ENCODE measurements around the gene GPBP1.

The GPBP1 gene

DNA sequence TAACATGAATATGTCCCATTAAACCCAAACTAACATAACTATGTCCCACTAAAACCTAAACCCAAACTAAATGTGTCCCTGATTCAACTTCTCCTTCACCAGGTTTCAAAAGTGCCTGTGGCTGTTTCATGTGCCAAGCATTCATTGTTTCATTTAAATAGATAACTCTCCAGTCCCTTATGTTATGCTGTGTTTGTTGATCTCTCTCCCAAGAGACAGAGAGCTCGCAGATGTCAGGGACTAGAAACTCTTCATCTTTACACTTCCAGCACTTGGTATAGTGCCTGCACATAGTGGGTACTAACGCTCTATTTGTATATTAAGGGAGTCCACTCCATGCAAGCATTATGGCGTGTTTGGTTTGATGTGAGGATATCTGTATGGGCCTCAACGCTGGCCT, 118.0 kb downstream of the GPBP1 start:
- Histone ChIP-seq H3K27ac (ENCODE audit: low read depth, low read length) (no peak overlapping the region), H3K27me3 (ENCODE audit: control insufficient read depth, insufficient read depth, low read length) (no peaks in the 10 kb centered on the region), H3K4me3 (ENCODE audit: low read depth, low read length) (no peak overlapping the region), H3K9me3 (ENCODE audit: control insufficient read depth, insufficient read depth, low read depth, low read length) (no peaks in the 10 kb centered on the region), H3K4me1 (ENCODE audit: control insufficient read depth, insufficient read depth, low read length) (peaks cover 11% of the 10 kb centered on the region; the same call in 1 of the 2 replicates), H3K9ac (ENCODE audit: low read length) (no peak overlapping the region), H3K36me3 (ENCODE audit: control insufficient read depth, insufficient read depth, low read length) (no peaks in the 10 kb centered on the region)

DNA sequence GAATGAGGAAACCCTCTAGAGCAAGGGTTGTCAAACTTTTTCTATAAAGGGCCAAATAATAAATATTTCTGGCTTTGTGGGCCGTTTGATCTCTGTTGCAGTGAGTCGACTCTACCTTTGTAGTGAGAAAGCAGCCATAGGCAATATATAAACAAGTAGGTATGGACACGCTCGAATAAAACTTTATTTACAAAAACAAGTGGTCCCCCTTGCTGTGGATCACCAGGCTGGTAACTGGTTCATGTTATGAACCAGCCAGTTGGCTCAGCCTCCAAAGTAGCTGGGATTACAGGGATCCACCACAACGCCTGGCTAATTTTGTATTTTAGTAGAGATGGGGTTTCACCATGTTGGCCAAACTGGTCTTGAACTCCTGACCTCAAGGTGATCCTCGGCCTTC, 118.5 kb downstream of the GPBP1 start:
- Histone ChIP-seq H3K27ac (ENCODE audit: low read depth, low read length) (no peak overlapping the region), H3K9me3 (ENCODE audit: control insufficient read depth, insufficient read depth, low read depth, low read length) (no peaks in the 10 kb centered on the region), H3K4me1 (ENCODE audit: control insufficient read depth, insufficient read depth, low read length) (peaks cover 11% of the 10 kb centered on the region; the same call in 1 of the 2 replicates), H3K9ac (ENCODE audit: low read length) (no peak overlapping the region), H3K4me3 (ENCODE audit: low read depth, low read length) (no peak overlapping the region), H3K36me3 (ENCODE audit: control insufficient read depth, insufficient read depth, low read length) (no peaks in the 10 kb centered on the region), H3K27me3 (ENCODE audit: control insufficient read depth, insufficient read depth, low read length) (no peaks in the 10 kb centered on the region)

DNA sequence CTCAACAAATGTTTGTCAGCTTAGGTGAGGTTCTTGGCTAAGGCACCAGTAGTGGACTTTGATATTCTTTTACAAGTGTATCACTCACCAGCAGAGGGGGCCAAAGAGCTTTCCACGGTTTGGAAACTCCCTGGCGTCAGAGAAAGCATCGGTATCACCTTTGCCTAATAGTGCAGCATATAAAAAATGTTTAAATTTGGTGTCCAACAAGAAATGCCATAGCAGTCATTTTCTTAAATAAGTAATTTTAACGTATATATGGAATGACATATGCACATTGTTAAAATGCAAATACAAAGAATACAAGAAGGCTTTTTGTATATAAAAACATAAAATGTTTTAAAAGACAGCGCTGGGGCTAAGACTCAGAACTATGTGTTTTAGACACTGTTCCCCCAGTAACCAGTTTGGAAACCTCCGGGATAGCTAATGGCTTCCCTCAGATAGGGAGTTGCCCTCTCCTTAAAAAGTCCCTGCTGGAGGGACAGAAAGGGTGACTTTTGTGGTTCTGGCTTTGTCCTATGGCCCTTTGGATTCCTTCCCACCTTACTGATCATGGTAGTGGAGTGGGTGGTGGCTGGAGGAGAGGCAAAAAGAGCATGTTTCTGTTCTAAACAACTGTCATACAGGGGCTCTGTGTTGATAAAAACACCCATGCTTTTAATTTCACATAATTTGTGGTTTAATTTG, 124.6 kb downstream of the GPBP1 start:
- H3K9ac ChIP-seq (ENCODE audit: low read length): no peak overlapping the region

DNA sequence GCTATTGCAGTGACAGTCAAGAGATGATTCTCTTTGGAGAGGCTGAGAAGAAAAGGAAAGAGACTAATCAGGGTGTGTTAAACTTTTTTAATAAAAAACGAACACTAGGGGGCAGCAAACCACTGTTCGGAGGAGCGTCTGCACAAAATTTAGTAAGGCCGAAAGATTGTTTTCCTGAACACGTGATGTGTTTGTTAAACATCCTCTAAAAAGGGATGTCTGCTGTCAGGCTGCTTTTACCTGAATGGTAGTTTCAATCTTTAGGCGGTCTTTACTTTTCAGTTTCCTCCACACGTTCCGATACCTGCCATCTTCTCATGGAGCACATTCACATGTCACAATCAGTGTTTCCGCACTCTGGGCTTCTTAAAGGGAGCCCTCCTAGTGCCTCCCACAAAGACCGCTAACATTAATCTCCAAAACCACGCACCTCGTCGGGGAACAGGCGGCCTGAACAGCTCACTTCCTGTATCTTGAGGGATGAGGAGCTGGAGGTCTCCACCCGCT, 125.2 kb downstream of the GPBP1 start:
- H3K4me1 ChIP-seq (ENCODE audit: control insufficient read depth, insufficient read depth, low read length): peaks cover 8% of the 10 kb centered on the region; the same call in 1 of the 2 replicates
- H3K27me3 ChIP-seq (ENCODE audit: control insufficient read depth, insufficient read depth, low read length): no peaks in the 10 kb centered on the region
- H3K27ac ChIP-seq (ENCODE audit: low read depth, low read length): no peak overlapping the region
- no peak overlapping the region for H3K4me3 ChIP-seq (ENCODE audit: low read depth, low read length)
- H3K9me3 ChIP-seq (ENCODE audit: control insufficient read depth, insufficient read depth, low read depth, low read length): no peaks in the 10 kb centered on the region
- H3K9ac ChIP-seq (ENCODE audit: low read length): no peak overlapping the region
- H3K36me3 ChIP-seq (ENCODE audit: control insufficient read depth, insufficient read depth, low read length): no peaks in the 10 kb centered on the region

More for the DNA sequence above, 124.6 kb downstream of the GPBP1 start:
- Histone ChIP-seq H3K27me3 (ENCODE audit: control insufficient read depth, insufficient read depth, low read length) (no peaks in the 10 kb centered on the region), H3K36me3 (ENCODE audit: control insufficient read depth, insufficient read depth, low read length) (no peaks in the 10 kb centered on the region), H3K27ac (ENCODE audit: low read depth, low read length) (no peak overlapping the region), H3K4me1 (ENCODE audit: control insufficient read depth, insufficient read depth, low read length) (peaks cover 13% of the 10 kb centered on the region; the same call in 1 of the 2 replicates), H3K4me3 (ENCODE audit: low read depth, low read length) (no peak overlapping the region), H3K9me3 (ENCODE audit: control insufficient read depth, insufficient read depth, low read depth, low read length) (no peaks in the 10 kb centered on the region)

DNA sequence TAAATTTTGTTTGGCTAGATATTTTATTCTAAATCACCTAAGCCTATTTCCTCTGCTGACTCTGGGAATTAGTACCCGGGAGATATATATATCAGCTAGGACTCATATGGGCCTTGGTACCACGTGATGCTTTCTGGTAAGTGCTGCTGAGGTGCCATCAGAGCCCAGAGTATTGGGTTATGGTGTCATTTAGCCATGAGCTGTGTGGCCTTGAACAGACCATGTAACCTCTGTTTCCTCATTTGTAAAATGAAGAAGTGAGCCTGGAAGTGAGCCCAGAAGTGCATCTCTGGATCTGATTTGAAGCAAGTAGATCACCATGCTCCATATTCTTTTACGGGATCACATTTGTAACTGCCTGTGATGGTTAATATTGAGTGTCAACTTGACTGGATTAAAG, 126.1 kb downstream of the GPBP1 start:
- no peak overlapping the region for H3K27ac ChIP-seq (ENCODE audit: low read depth, low read length)
- no peaks in the 10 kb centered on the region for H3K36me3 ChIP-seq (ENCODE audit: control insufficient read depth, insufficient read depth, low read length)
- no peak overlapping the region for H3K9ac ChIP-seq (ENCODE audit: low read length)
- H3K4me3 ChIP-seq (ENCODE audit: low read depth, low read length): no peak overlapping the region
- H3K9me3 ChIP-seq (ENCODE audit: control insufficient read depth, insufficient read depth, low read depth, low read length): no peaks in the 10 kb centered on the region
- H3K27me3 ChIP-seq (ENCODE audit: control insufficient read depth, insufficient read depth, low read length): no peaks in the 10 kb centered on the region
- H3K4me1 ChIP-seq (ENCODE audit: control insufficient read depth, insufficient read depth, low read length): 0 out of 2 replicates have a peak, but pooled peaks cover 3% of the 10 kb centered on the region

DNA sequence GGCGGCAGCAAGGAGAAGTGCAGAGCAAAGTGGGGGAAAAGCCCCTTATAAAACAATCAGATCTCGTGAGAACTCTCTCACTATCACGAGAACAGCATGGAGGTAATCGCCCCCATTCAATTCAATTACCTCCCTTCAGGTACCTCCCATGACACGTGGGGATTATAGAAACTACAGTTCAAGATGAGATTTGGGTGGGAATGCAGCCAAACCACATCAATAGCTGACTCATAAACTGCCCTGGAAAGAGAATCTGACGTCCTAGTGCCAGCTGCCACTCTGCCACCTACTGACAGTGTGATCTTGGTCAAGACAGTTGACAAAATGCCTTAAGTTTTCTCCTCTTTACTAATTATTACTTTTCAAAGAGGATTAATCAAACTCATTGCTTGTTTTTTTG, 128.3 kb downstream of the GPBP1 start:
- Histone ChIP-seq H3K27ac (ENCODE audit: low read depth, low read length) (no peak overlapping the region), H3K4me3 (ENCODE audit: low read depth, low read length) (no peak overlapping the region), H3K27me3 (ENCODE audit: control insufficient read depth, insufficient read depth, low read length) (no peaks in the 10 kb centered on the region), H3K4me1 (ENCODE audit: control insufficient read depth, insufficient read depth, low read length) (0 out of 2 replicates have a peak, but pooled peaks cover 3% of the 10 kb centered on the region), H3K9me3 (ENCODE audit: control insufficient read depth, insufficient read depth, low read depth, low read length) (peaks cover 8% of the 10 kb centered on the region; the same call in 1 of the 2 replicates), H3K36me3 (ENCODE audit: control insufficient read depth, insufficient read depth, low read length) (no peaks in the 10 kb centered on the region), H3K9ac (ENCODE audit: low read length) (no peak overlapping the region)

DNA sequence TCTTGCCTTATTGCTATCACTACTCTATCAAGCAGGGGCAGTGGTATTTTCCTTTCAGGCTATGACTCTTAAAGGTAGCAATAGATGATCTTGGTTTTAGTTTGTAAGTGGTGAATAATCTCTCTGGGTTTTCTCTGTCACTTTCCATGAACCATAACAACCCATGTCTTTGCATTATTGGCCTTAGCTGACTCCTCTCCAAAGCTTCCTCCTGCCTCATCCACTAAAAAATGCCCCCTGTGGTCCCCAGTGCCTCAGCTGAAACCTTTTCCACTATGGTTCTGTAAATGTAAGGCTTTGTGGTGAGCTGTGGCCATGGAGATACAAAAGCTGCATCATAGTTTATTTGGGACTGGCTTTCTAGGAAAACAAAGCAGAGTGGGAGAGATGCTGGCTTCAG, 128.8 kb downstream of the GPBP1 start:
- Histone ChIP-seq H3K9ac (ENCODE audit: low read length) (no peak overlapping the region), H3K27ac (ENCODE audit: low read depth, low read length) (no peak overlapping the region), H3K27me3 (ENCODE audit: control insufficient read depth, insufficient read depth, low read length) (no peaks in the 10 kb centered on the region), H3K4me3 (ENCODE audit: low read depth, low read length) (no peak overlapping the region), H3K36me3 (ENCODE audit: control insufficient read depth, insufficient read depth, low read length) (no peaks in the 10 kb centered on the region), H3K9me3 (ENCODE audit: control insufficient read depth, insufficient read depth, low read depth, low read length) (peaks cover 12% of the 10 kb centered on the region), H3K4me1 (ENCODE audit: control insufficient read depth, insufficient read depth, low read length) (0 out of 2 replicates have a peak, but pooled peaks cover 3% of the 10 kb centered on the region)

DNA sequence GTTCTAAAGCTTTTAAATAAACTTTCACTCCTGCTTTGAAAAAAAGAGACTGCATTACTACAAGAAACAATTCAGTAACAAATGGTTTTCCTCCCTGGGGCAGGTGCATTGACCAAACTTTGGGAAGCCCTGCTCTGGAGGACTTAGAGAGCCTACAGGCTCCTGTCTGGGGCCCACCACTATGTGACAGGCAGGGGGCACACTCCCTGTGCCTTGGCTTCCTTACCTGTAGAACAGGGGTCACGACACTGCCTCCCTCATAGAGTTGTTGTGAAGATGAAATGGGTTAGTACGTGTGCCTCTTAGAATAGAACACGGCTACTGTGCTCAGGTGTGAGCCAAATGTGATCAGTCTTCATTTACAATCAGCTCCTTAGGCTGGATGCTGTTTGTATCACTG, 130.1 kb downstream of the GPBP1 start:
- no peaks in the 10 kb centered on the region for H3K36me3 ChIP-seq (ENCODE audit: control insufficient read depth, insufficient read depth, low read length)
- H3K9ac ChIP-seq (ENCODE audit: low read length): no peak overlapping the region
- H3K27ac ChIP-seq (ENCODE audit: low read depth, low read length): no peak overlapping the region
- no peaks in the 10 kb centered on the region for H3K27me3 ChIP-seq (ENCODE audit: control insufficient read depth, insufficient read depth, low read length)
- H3K4me3 ChIP-seq (ENCODE audit: low read depth, low read length): no peak overlapping the region
- H3K9me3 ChIP-seq (ENCODE audit: control insufficient read depth, insufficient read depth, low read depth, low read length): peaks cover 21% of the 10 kb centered on the region
- H3K4me1 ChIP-seq (ENCODE audit: control insufficient read depth, insufficient read depth, low read length): no peaks in the 10 kb centered on the region

DNA sequence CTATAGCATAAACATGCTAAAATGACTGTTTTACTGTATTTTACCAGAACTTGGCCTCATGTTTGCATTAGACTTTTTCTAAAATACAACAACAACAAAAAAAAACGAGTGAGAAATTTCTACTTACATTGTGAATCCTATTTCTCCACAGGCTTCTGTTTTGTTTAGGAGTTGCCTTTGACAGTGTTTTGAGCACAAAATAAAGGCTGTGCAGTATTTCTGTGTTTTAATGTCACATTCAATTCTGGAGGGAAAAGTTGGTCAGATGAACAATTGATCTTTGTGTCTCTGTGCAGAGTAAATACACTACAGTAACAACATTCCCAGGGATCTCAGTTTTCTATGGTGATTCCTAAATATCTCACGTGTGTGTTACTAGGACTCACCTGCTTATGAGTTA, 131.1 kb downstream of the GPBP1 start:
- Histone ChIP-seq H3K27ac (ENCODE audit: low read depth, low read length) (no peak overlapping the region), H3K9ac (ENCODE audit: low read length) (no peak overlapping the region), H3K4me3 (ENCODE audit: low read depth, low read length) (no peak overlapping the region), H3K36me3 (ENCODE audit: control insufficient read depth, insufficient read depth, low read length) (no peaks in the 10 kb centered on the region), H3K9me3 (ENCODE audit: control insufficient read depth, insufficient read depth, low read depth, low read length) (peaks cover 31% of the 10 kb centered on the region), H3K4me1 (ENCODE audit: control insufficient read depth, insufficient read depth, low read length) (no peaks in the 10 kb centered on the region), H3K27me3 (ENCODE audit: control insufficient read depth, insufficient read depth, low read length) (no peaks in the 10 kb centered on the region)

DNA sequence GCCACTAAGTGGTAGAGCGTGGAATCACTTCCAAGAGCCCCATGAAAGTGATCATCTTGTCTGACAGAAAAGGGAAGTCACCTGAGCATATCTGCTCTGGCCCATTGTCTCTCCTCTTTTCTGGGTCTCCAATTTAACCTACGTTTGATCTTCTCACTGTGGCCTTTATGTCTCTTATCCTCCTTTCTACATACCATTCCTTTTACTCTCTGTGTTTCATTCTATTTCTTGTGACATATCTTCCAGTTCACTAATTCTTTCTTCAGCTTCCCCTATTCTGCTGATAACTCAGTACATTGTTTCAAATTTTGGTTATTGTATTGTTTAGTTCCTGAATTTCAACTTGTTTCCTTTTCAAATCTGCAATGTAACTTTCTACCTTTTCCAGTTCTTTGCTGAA, 132.5 kb downstream of the GPBP1 start:
- no peak overlapping the region for H3K9ac ChIP-seq (ENCODE audit: low read length)
- no peaks in the 10 kb centered on the region for H3K27me3 ChIP-seq (ENCODE audit: control insufficient read depth, insufficient read depth, low read length)
- no peak overlapping the region for H3K27ac ChIP-seq (ENCODE audit: low read depth, low read length)
- H3K4me3 ChIP-seq (ENCODE audit: low read depth, low read length): no peak overlapping the region
- H3K4me1 ChIP-seq (ENCODE audit: control insufficient read depth, insufficient read depth, low read length): no peaks in the 10 kb centered on the region; the same call in 1 of the 2 replicates
- H3K9me3 ChIP-seq (ENCODE audit: control insufficient read depth, insufficient read depth, low read depth, low read length): peaks cover 32% of the 10 kb centered on the region
- no peaks in the 10 kb centered on the region for H3K36me3 ChIP-seq (ENCODE audit: control insufficient read depth, insufficient read depth, low read length)

DNA sequence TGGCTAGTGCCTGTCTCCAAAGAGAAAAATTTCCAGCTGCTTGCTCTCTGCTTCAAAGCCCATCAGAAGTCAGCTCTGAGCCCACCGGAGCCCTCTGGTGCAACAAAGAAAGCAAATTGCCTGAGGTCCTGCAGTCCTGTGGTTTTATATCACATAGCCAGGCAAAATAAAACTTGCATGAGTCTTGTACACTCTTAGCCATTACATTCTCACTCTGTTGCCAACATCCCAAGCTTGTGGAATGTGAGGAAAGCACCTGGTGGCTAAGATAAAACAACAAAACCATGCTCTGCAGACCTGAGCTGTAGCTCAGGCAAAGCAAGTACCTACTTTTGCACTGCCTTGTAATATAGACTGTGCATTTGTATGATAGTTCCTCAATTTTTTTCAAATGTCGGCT, 133.7 kb downstream of the GPBP1 start:
- Histone ChIP-seq H3K9ac (ENCODE audit: low read length) (no peak overlapping the region), H3K4me1 (ENCODE audit: control insufficient read depth, insufficient read depth, low read length) (no peaks in the 10 kb centered on the region; the same call in 1 of the 2 replicates), H3K27me3 (ENCODE audit: control insufficient read depth, insufficient read depth, low read length) (no peaks in the 10 kb centered on the region), H3K4me3 (ENCODE audit: low read depth, low read length) (no peak overlapping the region), H3K36me3 (ENCODE audit: control insufficient read depth, insufficient read depth, low read length) (no peaks in the 10 kb centered on the region), H3K9me3 (ENCODE audit: control insufficient read depth, insufficient read depth, low read depth, low read length) (peaks cover 32% of the 10 kb centered on the region), H3K27ac (ENCODE audit: low read depth, low read length) (no peak overlapping the region)

All from HUES6 (cell line).